ENCODE measurements around the gene WFDC2.

The WFDC2 gene

GRCh38 chr20:45501600-45501999, 32.0 kb downstream of the WFDC2 start:
- no peak for DNase-seq

- DNase-seq: no peak
Observed at GRCh38 chr20:45502561-45502960, 33.0 kb downstream of the WFDC2 start.

GRCh38 chr20:45503403-45503802, 33.9 kb downstream of the WFDC2 start:
- no peak for DNase-seq

DNA sequence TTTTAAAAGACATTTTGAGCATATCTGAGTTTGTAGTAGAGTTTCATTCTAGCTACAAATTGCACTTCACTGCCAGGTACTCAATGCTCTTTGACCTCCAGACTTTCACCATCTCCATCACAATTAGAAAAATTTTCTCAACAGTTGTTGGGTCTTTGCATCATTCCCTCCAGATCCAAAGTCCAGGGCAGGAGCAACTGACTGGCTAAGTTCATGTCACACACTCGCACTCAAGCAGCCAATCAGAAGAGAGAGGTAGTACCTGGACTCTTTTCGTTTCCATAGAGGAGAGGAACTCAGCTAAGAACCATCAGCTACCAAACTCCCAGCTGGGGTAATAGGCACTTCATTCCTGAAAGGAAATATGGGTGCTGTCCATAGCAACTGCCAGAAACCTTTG, 36.8 kb downstream of the WFDC2 start:
- DNase-seq: no peak

DNA sequence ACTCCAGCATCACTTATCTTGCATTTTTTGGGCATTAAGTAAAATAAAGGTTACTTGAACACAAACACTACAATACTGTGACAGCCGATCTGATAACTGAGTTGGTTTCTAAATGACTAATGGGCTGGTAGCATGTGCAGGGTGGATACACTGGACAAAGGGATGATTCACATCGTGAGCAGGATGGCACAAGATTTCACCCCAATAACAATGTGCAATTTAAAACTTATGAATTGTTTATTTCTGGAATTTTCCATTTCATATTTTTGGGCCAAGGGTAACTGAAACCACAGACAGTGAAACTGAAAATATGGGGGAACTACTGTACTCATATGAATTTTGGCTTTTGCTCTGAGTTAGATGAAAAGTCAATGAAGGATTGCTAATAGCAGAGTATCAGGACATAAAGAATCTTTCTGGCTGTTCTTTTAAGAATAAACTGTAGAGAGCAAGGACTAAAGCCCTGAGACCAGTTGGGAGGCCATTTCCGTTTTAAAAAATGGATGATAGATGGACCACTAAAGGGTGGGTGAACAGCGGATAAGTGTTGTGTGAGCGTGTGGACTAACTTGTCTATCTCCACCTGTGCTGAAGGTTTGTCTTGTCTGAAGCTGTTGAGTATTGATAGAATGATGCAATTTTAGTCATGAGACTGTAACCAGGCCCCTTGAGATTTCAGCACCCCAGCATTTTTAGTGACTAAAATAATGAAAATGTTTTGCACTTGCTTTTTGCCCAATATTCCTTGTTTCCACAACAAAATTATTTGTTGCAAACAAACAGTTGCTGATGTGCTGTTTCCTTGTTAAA, 37.7 kb downstream of the WFDC2 start:
- DNase-seq: no peak

- no peak for DNase-seq
Observed at GRCh38 chr20:45508068-45508886, 38.7 kb downstream of the WFDC2 start.

DNA sequence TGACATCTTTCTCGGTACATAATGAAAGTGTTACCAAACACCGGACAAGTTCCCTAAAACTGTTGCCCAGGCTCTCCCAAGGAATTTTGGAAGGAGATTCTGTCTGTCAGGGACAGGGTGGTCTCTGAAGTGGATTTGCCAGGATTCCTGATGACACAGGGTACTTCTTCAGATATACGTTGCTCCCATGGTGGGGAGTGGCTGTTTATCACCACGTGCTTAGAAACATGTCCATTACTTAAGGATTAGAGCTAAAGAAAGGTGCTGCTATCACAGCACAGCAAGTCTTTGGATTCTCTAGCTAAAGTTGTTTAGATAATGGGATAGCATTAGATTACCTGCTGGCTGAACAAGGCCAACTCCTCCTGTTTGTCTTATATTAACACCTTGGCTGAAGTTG, 39.5 kb downstream of the WFDC2 start:
- no peak for DNase-seq

- DNase-seq: no peak
Observed at GRCh38 chr20:45510242-45510862, 40.8 kb downstream of the WFDC2 start.

DNA sequence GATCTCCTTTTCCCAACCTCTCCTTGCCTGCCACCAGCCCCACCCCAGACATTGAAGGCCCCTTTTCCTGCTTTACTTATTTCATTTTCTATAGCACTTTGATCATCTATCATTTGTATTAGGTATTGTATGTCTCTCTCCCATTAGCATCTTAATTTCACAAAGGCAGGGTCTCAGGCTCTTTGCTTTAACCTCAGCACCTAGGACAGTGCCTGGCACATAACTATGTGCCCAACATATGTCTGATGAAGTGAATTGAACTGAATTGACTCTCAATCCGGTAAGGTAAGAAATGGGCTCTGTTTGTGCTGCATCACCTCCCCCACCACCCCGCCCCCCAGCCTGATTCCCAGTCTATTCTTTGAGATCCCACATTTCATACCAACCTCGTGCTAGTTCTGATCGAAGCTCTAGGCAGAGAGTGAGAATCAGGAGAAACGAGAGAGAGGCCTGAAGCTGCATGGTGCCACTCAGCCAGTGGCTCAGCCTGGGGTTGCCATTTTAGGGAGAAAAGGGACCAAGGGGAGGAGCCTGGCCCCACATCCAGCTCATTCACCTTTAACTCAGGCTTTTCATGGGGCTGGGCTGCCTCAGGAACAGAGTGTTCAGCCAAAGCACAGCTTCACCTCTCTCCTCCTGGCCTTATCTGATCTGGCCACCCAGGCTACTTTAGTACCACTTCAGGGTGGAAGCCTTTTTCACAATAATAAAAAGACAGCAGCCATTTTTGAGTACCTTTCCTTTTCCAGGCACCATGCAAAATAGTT, 45.8 kb downstream of the WFDC2 start, which contains the start of gene SPINT3:
TSS of gene SPINT3 (minus strand) at position 476 of the 767 bp plus-strand sequence. CDS start at position 462, 14 bp downstream.
- no peak for DNase-seq

- DNase-seq: no peak
Observed at GRCh38 chr20:45518282-45518681, 48.7 kb downstream of the WFDC2 start.

- no peak for DNase-seq
Observed at GRCh38 chr20:45523821-45524220, 54.3 kb downstream of the WFDC2 start.

- no peak for DNase-seq
Observed at GRCh38 chr20:45527294-45527693, 57.7 kb downstream of the WFDC2 start.

Measured in stimulated activated CD4-positive, alpha-beta T cell treated with anti-CD3 and anti-CD28 coated beads, Interleukin-1b, Interleukin-23, amount 100 ng/mL, for 48 hours (primary cell).